Stimulated activated CD4-positive, alpha-beta T cell treated with anti-CD3 and anti-CD28 coated beads, Interleukin-12 subunit alpha, Interleukin-12 subunit beta, amount 100 ng/mL, for 24 hours (primary cell): ENCODE measurements around the gene CNTROB.

ENCODE experiments used
- DNase-seq, 2 experiments: peaks; one replicate each; pipeline ENCODE4 v3.0.0-alpha.2; 2020; ENCODE audit warnings: low read depth in 2 of 2

The CNTROB gene, protein sequence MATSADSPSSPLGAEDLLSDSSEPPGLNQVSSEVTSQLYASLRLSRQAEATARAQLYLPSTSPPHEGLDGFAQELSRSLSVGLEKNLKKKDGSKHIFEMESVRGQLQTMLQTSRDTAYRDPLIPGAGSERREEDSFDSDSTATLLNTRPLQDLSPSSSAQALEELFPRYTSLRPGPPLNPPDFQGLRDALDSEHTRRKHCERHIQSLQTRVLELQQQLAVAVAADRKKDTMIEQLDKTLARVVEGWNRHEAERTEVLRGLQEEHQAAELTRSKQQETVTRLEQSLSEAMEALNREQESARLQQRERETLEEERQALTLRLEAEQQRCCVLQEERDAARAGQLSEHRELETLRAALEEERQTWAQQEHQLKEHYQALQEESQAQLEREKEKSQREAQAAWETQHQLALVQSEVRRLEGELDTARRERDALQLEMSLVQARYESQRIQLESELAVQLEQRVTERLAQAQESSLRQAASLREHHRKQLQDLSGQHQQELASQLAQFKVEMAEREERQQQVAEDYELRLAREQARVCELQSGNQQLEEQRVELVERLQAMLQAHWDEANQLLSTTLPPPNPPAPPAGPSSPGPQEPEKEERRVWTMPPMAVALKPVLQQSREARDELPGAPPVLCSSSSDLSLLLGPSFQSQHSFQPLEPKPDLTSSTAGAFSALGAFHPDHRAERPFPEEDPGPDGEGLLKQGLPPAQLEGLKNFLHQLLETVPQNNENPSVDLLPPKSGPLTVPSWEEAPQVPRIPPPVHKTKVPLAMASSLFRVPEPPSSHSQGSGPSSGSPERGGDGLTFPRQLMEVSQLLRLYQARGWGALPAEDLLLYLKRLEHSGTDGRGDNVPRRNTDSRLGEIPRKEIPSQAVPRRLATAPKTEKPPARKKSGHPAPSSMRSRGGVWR

DNA sequence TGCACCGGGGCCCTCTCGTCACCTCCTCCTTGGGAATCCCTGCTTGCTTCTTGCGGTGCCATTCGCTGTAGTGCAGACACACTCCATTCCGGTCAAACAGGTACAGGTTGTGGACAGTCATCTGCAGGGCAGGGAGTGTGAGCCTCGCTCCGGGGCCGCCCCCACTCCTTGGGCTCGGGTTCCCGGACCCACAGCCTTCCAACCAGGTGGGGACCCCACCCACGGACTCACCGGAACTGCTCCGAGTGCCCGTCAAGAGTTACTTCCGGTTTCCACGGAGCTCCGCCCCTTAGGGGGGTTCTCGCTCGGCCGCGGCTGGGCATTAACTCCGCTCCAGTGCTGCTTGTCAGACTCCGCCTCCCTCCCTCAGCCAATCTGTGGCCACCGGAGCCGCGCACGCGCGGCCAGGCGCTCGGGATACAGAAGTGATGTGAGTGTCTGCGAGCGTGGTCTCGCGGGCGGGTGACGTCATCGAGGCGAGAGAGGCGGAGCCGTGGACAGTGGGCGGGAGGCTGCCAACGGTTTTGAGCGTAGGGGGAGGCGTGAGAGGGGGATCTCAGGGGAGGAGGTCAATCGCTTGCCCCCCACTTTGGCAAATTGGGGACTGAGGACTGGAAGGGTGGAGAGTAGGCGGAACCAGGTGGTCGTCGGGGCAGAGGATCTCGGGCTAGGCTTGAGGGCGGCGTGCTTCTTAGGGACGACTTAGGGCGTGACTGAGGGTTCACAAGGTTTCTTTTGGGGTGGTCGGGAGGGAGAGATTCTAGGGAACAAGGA lies at the start of gene CNTROB, which contains the start of gene TRAPPC1:
CNTROB (plus strand) TSS at position 498 of the 774 bp plus-strand sequence. CDS start 874 bp downstream, outside the sequence.
TRAPPC1 (minus strand) TSS at position 238 of the 774 bp plus-strand sequence; CDS start at position 121, 117 bp downstream.
- peak; percentile 99 to 100 for DNase-seq

DNA sequence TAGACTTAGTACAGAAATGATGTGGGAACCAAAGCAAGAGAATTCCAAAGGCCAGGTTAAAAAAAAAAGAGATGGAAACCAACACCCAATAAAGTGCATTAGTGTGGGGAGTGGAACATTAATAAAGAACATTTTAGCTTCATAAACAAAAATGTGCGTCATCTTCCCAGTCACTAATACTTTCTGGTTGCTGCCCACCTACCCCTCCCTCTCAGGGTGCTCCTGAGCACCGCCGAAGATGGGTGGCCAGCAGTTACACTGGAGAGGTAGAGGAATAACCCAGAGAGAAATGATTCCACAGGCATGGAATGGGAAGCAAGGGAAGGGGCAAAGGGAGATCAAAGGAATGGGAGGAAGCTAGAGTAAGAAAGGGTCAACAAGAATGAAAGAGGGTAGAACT lies 49.4 kb upstream of the CNTROB start:
- no peak for DNase-seq

DNA sequence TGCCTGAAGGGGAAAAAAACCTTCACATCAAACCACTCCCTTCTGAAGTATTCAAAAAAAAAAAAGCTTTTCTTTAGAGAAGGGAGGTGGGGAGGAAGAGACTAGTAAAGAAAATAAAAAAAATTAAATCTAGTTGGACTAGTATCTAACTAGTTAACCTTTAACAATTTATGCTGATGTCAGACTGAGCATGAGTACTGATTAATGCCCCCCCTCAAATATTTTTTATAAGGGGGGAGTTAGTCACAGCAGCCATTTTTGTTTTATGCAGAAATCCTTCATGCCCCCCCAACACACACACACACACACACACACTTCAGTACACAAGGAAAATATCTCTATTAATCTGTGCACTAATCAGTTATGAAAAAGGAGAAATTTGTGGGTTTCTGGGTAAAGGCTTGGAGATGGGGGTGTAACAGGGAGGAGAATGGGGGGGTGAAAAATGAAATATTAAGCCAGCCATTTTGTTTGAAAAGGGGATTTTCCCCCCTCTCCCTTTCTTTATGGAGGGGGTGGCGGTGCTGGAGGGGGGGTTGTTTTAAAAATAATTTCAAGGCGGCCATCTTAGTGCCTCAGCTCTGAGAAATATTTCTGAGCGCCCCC lies 48.1 kb upstream of the CNTROB start:
- DNase-seq: no peak

DNA sequence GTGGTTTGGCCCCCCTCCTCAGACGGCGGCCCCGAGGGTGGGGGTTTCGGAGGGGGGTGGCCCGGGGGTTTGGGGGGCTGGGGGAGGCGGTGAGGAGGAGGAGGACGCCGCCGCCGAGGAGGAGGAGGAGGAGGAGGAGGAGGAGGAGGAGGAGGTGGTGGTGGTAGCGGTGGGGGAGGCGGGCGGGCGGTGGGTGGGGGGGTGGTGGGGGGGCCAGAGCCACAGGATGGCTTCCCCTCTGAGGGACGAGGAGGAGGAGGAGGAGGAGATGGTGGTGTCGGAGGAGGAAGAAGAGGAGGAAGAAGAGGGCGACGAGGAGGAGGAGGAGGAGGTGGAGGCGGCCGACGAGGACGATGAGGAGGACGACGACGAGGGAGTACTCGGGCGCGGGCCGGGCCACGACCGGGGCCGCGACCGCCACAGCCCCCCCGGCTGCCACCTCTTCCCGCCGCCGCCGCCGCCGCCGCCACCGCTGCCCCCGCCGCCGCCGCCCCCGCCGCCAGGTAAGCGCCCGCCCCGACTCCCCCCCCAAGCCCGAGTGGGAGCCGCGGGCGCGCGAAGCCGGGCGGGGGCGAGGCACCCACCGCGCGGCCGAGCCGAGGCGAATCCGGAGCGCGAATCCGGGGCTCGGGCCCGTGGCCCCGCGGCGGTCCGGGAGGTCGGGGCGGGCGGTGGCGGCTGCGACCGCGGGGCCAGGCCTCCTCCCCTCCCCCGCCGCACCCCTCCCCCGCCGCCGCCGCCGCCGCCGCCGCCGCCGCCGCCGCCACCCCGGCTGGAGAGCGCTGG lies 47.2 kb upstream of the CNTROB start:
- peak in 1 of 2 experiments; percentile 13 for DNase-seq

DNA sequence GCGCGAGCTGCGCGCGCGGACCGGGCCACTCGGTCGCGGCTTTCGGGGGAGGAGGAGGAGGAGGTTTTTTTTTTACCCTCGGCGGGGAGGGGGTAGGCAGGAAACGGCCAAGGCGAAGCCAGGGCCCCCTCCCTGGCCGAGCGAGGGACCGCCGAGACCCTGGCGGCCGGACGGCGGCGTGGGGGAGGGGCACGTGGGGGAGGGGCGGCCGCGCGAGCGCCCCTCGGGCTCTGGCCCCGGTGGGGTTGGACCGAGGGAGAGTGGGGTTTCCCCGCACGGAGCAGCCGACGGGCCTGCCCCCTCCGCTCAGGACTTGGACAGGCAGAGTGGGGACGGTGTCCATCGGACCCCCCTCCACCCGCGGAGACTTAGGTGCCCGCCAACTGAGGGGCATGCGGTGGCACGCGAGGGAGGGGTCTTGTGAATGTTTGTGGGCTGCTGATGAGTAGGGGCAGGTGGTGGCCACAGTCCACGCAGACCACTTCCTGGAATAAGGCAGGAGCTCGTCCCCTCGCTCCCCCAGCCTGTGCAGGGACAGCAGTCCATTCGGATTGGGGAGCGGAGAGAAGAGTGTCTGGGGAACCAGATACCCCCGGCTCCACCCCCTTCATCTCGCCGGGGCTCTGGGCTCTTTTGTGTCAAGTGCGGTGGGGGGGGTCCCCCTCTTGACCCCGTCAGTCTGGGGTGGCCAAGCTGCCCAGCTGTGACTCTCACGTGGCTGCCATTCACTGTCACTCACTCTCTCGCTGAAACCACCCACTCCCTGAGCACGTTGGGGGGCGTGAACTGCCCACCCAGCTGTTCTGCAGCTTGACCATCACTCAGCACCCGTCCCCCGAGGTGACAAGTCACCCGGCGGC lies 46.4 kb upstream of the CNTROB start:
- peak in 1 of 2 experiments; percentile 46 for DNase-seq

DNA sequence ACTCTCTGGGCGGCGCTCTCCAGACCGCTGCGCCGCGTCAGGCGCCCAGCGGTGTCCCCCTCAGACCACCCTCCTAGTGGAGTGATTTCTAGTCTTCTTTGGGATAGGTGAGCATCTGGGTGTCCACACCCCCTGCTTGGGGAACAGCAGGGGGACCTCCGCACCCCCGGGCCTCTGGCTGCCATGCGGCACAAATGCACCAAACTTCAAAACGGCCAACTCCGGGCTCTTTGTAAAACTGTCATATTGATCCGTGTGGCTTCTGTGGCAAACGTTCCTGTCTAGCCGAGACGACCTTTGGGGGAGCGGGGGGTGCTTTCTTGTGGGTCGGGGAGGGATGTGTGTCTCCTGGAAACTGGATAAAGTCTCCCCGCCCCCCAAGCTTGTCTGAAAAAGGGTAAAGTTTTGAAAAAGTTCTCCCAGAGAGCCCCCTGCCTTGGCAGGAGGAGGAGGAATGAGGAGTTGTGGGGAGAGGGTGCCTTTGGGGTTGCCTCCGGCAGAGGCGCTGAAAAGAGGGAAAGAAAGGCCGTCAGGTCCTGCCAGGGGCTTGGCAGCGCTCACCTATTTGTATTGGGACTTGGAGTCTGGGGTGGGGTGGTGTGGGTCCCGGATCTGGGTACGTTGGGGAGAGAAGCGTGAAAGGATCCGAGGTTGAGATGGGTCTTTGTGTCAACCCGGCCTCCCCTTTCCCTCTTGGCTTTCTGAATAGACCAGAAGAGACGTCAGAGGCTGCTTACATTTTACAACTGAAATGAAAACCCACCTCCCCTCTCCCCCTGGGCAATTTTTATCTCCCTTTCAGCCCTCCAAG lies 45.6 kb upstream of the CNTROB start:
- DNase-seq: peak in 1 of 2 experiments; percentile 41

DNA sequence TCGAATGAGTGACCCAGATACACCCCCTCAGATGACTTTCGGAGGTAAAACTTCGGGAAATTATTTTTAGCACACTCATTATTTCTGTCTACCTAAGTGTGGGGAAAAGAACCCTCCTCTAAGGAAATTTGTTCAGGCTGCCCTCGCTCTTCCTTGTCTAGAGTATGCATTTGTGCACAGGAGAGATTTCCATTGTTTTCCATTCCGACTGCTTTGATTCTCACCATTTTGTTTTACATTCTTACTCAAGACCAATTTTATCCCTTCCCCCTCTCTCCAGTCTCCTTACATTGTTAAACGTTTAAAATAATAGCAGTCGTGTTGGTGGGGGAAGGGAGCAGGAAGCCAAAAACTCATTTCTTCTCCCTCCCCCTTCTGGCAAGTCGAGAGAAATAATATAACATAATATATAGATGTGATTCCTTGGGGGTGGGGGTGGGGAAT lies 44.9 kb upstream of the CNTROB start:
- no peak for DNase-seq

DNA sequence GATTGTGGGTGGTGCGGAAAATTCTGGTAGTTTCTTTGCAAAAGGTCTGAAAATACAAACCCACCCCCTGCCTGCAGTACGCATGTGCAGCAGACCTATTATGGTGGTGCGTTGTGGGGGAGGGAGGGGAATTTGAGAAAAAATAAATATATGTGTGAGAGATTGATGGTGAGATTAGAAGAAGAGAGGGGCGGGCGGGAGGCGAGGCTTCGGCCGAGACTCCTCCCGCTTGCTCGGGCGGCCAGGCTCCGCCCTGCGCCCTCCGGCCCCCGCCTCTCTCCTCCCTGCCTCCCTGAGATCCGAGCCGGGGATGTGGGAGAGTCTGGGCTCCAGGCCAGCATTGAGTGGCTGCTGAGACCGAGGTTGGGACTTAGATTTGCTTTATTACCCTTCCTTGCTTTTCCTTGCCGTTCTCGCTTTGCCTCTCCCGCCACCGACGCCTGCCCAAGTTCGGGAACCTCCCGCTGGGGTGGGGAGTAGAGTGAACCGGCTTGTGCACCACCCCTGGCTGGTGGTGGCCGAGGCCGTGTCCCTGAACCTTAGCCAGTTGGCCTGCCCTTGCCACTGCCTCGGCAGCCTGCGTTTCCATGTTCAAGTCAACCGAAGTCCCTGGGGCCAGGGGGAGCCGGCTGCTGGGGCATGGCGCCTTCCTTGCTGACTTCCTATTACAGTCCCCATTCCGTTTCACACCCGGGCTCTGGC lies 44.4 kb upstream of the CNTROB start:
- DNase-seq: peak; percentile 74 to 85

DNA sequence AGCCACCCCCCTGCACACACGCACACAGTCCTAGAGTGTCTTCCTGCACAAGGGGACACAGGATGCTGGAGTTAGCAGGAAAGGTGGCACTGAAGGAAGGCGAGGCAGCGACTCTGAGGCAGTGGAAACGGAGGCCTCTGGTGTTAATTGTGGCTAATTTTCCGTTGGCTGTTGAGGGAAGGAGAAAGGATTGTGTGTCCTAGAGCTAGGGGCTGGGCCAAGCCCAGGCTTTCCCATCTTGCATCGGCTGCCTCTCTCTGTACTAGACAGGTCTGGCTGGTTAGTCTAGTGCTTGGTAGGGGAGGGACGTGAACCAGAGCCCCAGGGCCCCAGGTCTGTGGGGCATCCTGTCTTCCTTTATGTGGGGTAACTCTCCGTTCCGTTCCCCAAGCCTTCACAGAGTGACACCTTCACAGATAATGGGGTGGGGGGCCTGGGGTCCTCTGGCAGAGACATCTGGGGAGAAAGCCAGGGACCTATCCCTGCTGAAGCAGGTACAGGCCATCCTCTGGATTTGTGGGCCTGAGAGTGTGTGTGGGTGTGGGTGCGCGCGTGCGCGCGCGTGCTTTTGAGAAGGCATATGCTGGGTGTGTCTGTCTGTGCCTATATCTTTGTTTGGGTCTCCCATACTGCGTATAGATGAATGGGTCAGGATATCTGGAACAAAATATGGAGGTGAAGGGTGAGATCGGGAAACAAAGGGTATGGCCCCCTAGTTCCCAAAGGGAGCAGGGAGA lies 43.7 kb upstream of the CNTROB start, which contains the start of gene CHD3:
CHD3 (plus strand) TSS at position 606 of the 737 bp plus-strand sequence. CDS start 212 bp downstream, outside the sequence.
- peak in 1 of 2 experiments; percentile 57 for DNase-seq

DNA sequence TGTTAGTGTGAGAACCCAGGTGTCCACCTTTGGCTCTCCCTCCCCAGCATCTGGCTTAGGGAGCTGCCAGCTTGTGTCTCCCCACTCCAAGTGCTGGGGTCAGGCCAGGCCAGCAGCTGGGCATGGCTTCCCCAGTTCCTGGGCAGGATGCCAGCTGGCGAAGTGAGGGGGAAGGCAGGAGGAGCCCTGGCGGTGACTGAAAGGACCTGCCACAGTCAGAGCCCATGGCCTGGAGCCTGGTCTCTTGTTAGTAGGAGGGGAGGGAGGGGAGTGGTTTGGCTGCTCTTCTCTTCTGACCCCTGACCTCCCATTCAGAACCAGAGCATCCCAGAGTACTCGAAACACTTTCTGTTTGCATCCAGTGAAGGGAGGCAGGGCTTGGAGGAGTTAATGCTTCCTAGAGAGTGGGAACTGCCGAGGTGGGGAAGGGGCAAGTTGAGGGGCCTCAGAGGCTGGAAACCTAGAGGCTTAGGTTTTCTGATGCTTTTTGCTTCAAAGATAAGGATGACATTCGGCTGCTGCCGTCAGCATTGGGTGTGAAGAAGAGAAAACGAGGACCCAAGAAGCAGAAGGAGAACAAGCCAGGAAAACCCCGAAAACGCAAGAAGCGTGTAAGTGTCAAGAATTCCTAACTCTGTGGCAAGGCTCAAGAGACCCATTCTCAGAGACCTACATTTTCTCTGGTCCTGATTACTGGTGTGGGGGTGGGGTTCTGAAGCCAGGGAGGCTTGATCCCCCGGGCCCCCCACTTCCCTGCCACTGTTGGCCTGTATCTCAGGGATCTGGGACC lies 42.6 kb upstream of the CNTROB start:
- no peak for DNase-seq

DNA sequence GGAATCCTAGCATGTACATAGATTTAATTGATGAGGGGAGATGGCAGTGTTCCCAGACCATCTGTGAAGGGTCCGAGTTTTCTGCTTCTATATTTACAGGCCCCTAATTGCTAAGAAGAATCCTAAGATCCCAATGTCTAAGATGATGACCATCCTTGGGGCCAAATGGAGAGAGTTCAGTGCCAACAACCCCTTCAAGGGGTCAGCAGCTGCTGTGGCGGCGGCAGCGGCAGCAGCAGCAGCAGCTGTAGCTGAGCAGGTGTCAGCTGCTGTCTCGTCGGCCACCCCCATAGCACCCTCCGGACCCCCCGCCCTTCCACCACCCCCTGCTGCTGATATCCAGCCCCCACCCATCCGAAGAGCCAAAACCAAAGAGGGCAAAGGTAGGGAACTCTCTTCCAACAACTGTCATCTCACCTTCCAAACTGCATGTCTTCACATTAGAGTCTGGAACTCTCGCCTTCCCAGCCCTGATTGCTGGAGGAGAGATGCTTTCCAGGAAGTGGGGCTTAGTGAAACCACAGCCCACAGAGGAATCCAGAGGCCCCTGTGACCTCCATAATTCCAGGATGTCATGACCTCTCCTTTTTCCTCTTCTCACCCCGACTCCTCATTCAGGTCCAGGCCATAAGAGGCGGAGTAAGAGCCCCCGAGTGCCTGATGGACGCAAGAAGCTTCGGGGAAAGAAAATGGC lies 38.7 kb upstream of the CNTROB start:
- DNase-seq: no peak

DNA sequence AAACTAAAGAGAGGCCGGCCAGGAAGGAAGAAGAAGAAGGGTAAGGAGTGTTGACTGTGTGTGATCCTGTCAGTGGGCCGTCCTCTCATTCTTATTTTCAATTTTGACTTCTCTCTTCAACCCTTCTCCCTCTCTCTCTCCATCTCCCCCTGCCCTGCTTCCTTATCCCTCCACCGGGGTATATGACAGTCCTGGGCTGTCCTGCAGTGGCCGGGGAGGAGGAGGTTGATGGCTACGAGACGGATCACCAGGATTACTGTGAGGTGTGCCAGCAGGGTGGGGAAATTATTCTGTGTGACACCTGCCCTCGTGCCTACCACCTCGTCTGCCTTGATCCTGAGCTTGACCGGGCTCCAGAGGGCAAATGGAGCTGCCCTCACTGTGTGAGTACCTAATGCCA lies 37.8 kb upstream of the CNTROB start:
- no peak for DNase-seq

DNA sequence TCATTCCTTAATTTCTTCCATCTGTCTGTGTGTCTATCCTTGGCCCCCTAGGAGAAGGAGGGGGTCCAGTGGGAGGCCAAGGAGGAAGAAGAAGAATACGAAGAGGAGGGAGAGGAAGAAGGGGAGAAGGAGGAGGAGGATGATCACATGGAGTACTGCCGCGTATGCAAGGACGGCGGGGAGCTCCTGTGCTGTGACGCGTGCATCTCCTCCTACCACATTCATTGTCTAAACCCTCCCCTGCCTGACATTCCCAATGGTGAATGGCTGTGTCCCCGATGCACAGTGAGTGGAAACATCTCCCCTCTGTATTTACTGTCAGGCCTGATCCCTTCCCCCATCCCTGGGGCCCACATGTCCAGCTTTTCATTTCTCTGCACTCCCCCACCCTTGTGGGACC lies 37.1 kb upstream of the CNTROB start:
- no peak for DNase-seq

DNA sequence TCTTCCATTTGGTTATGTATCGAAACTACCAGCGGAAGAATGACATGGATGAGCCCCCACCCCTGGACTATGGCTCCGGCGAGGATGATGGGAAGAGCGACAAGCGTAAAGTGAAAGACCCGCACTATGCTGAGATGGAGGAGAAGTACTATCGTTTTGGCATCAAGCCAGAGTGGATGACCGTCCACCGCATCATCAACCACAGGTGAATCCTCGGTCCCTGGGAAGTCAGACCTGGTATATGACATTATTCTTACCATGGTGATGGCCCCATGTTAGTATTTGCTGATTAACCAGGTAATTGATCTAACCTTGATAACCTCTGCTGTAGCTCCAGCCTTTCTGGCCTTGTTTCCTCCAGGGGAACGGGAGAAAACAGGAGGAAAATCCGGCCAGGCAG lies 34.9 kb upstream of the CNTROB start:
- DNase-seq: no peak

DNA sequence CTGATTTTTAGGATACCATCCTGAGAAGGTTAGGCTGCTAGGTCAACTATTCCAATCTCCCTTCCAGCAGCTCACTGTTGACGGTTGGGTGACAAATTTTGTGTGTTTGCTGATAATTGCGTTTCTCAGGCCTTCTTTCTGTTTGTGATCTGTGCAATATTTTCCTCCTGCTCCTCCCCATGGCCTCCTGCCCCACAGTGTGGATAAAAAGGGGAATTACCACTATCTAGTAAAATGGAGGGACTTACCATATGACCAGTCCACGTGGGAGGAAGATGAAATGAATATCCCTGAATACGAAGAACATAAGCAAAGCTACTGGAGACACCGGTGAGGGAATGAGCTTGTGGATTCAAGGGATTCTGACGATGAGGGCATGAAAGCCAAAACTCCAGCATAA lies 34.2 kb upstream of the CNTROB start:
- no peak for DNase-seq
